Effector CD8-positive, alpha-beta T cell (primary cell): Measurements from ENCODE around the gene HDGFL2.
"Not testable (repeated sequence)": the region's sequence is repeated elsewhere in the genome, so short reads cannot be mapped to it uniquely, and the experiment has no call there.

Experiments used
- DNase-seq: peaks from one replicate; lab custom pipeline; 2025; lab: John Stamatoyannopoulos, UW

Gene HDGFL2

GRCh38 chr19:4534836-4535658 is 63.0 kb downstream of the HDGFL2 start, which contains the start of gene PLIN5:
Gene PLIN5 (minus strand): TSS chr19:4535224. CDS start chr19:4534074, 1,150 bp downstream.
- peak; percentile 53 for DNase-seq

GRCh38 chr19:4536798-4537197 is 64.7 kb downstream of the HDGFL2 start:
- DNase-seq = no peak

- no peak for DNase-seq
Observed at GRCh38 chr19:4537953-4538600, 66.0 kb downstream of the HDGFL2 start.

- no peak for DNase-seq
Observed at GRCh38 chr19:4538601-4538954, 66.5 kb downstream of the HDGFL2 start.

GRCh38 chr19:4539169-4539692 is 67.1 kb downstream of the HDGFL2 start:
- DNase-seq = no peak

- DNase-seq = no peak
Observed at GRCh38 chr19:4539693-4540581, 67.8 kb downstream of the HDGFL2 start, which contains the start of gene LRG1. Gene LRG1 (minus strand): TSS chr19:4540036. CDS start chr19:4540013, 23 bp downstream.

GRCh38 chr19:4541114-4541805 is 69.2 kb downstream of the HDGFL2 start:
- DNase-seq = no peak

- DNase-seq = not testable (repeated sequence)
Observed at GRCh38 chr19:4541806-4542145, 69.7 kb downstream of the HDGFL2 start.

GRCh38 chr19:4542896-4543841 is 71.1 kb downstream of the HDGFL2 start:
- no peak for DNase-seq

- DNase-seq = no peak
Observed at GRCh38 chr19:4543842-4544647, 71.9 kb downstream of the HDGFL2 start.

GRCh38 chr19:4547303-4548237 is 75.5 kb downstream of the HDGFL2 start:
- DNase-seq = no peak

GRCh38 chr19:4548238-4548584 is 76.1 kb downstream of the HDGFL2 start:
- DNase-seq = no peak

- no peak for DNase-seq
Observed at GRCh38 chr19:4550018-4550417, 77.9 kb downstream of the HDGFL2 start.

- DNase-seq = no peak
Observed at GRCh38 chr19:4550479-4551050, 78.5 kb downstream of the HDGFL2 start.
